Measurements from ENCODE around the gene EXOC6B.

DNA sequence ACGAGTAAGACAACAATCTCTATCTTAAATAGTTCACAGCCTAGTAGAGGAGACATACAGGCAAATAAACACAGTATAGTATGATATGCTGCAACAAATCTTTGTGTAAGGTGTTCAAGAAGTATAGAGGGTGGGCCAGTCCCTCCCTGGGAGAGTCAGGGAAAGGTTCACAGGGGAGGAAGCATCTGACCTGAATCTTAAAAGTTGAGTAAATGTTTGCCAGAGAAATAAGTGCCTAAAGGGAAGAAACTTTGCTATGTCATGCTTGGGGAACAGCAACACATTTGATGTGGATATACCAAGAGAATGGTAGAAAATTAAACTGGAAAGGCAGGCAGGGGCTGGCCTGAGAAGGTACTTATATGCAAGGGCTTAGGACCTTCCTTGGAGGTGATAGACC lies 552.4 kb downstream of the EXOC6B start:
- TF ChIP-seq POLR2A (IDR thresholded peaks at IDR 0.05; ENCODE audit: low read depth, low read length) (no peak), POLR2AphosphoS5 (IDR thresholded peaks at IDR 0.05; ENCODE audit: low read depth, low read length) (no peak), TAF1 (IDR thresholded peaks at IDR 0.05; ENCODE audit: low read depth, low read length) (no peak)

Measured in GM12891 (cell line).